Cortex of kidney (tissue), 1 donor: Measurements from ENCODE around the gene POMGNT2.

ENCODE experiments used
- DNase-seq: peaks from one replicate; lab custom pipeline; 2025; lab: John Stamatoyannopoulos, UW

The POMGNT2 gene

DNA sequence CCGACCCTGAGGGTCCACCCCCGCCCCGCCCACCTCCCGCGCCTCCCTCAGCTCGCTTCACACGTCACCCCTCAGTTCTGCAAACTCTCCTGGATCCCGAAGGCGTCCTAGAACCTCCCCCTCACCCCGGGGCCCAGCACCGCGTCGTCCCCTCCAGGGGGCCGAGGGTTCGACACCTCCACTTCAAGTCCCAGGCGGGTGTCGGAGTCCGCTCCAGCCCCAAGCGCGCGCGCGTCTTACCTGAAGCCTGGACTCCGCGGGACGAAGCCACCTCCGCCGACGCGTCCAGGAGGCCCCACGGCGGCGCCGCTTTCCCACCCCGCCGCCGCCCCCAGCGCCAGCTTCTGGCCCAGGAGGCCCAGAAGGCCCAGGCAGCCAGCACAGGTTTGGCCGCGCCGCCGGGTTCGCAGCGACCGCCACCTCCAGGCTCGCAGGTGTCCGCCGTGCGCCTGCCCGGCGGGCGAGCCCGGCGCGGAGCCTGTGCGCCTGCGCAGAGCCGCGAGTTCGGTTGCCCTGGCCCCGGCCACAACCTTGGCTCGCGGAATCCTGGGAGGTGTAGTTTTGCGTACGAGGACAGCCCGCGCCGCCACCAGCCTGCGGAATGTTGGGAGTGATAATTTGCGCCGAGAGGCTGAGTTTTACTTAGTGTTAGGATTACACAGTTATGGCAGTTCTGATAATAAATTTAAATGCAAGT lies at the start of gene POMGNT2:
Gene POMGNT2, minus strand, starts transcription at position 484 of the 697 bp plus-strand sequence. CDS start 24,648 bp downstream, outside the sequence.
- DNase-seq, result peak; percentile 29

DNA sequence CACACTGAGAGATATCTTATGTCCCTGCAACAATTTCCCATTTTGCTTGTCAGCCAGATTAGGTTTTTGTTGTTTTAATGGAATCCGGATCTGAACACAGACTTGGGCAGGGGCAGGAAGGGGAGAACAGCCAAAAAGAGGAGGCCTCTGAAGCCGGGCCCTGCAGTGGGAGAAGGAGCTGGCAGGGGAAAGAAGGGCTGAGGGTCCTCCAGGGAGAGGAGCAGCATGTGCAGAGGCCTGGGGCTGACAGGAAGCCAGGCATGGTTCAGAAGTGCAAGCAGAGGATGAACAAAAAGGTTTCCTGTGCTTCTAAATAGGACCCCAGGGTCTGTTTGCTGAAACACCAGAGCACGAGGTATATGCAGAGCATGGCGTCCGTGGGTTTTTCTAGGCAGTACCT lies 49.1 kb upstream of the POMGNT2 start:
- DNase-seq, result no peak

DNA sequence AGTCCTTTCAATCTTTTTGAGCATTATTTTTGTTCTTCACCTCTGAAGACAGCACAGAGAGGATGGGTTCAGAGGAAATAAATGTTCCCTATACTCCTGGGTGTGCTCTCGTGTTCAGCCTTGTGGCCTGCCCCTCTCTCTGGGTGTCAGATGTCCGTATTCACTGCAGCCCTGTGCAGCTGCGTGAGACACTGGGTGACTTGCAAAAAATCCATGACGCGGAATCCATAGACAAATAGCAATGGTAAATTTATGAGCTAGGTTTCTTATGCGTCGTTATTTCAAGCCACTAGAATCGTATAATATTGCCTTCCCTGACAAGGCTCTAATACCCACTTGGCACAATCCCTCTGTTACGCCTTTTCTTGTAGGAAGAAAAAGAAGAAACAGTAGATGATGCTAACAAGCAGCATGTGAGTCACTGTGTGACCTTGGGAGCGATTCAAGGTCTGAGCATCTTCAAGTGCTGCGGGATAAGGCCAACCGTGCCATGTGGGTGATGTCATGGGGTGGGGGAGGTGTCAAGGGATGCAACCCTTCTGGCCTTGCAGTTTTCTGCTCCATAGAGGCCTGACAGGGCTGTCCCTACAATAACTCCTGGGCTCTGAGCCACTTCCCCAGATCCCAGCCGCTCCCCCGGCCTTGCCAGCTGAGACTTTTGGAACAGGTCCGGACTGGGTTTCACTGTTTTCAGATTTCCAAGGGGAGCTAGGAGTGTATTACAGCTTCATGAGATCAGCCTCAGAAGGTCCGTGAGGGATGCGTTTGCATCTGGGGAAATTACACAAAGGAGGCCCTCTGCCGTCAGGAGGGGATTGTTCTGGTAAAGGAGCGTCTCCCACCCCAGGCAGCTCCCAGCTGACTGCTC lies 47.6 kb upstream of the POMGNT2 start:
- no peak for DNase-seq

DNA sequence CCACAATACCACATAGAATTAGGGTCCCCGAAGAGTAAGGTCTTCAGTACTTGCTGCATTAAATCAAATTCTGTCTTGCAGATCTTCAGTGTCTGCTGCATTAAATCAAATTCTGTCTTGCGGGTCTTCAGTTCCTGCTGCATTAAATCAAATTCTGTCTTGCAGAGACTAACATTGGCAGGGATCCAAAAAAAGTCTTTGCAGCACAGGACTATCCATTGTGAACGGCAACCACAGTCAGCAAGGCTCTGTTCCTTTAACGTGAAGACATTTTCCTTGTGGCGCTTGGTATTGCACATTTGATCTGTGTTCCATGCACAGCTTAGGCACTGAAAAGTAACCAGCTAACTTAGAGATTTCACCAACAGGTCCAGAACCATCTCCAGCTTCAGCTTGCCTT lies 46.8 kb upstream of the POMGNT2 start:
- DNase-seq, result no peak

DNA sequence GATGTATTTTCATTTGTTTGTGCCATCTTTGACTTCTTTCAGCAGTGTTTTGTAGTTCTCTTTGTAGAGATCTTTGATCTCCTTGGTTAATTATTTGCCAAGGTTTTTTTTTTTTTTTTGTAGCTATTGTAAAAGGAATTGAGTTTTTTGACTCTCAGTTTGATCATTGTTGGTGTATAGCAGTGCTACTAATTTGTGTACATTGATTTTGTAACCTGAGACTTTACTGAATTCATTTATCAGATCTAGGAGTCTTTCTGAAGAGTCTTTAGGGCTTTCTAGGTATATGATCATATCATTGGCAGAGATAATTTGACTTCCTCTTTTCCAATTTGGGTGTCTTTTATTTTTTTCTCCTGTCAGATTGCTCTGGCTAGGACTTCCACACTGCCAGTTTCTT lies 42.2 kb upstream of the POMGNT2 start:
- DNase-seq, result no peak

DNA sequence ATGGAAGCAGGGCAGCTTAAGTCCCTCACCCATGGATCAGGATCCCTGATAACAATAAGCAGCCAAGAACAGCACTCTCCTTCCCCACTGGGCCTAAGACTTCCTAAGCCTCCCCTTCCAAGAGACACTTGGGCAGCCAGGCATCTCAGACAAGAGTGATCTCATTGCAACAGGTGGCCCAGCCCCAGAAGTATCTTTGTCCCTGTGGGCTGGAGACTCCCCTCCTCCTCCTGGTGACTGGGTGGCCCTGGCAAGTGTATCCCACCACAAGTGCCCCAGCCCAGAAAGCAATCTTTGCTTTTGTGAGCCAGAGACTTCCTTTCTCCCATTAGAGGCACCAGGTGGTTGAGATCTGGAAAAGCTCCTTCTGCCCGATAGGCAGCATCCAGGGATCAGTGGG lies 40.7 kb upstream of the POMGNT2 start:
- no peak for DNase-seq

DNA sequence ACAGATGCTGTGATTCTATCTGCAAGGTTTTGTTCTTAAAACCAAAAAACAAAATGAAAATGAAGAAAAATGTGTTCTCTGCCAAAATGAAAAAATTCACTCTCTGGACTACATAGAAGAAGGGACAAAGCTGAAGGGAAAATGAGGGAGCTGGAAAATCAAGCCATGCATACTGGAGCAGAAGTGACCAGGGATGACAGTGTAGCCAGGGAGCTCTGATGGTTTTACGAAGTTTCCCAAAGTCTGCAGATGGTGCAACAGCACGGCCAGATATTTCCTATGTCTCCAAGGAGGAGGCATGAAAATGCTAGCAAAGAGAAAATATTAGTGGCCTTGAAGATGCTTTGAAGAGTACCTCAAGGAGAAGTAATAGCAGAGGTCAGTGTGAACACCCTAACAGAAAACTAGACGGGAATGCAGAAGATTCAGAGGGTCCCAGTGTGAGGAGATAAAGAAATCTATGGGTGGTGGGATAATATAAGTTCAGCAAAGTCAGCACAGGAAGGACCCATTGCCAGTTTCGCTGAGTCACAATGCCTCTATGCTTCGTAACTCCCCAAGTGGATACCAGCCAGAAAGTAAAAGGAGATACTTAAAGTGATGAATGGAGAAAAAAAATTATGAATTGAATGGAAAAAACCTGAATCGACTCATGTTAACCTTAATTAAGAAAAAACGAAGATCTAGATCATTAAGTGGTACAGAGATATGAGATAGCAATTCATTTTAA lies 39.0 kb upstream of the POMGNT2 start:
- DNase-seq, result no peak

DNA sequence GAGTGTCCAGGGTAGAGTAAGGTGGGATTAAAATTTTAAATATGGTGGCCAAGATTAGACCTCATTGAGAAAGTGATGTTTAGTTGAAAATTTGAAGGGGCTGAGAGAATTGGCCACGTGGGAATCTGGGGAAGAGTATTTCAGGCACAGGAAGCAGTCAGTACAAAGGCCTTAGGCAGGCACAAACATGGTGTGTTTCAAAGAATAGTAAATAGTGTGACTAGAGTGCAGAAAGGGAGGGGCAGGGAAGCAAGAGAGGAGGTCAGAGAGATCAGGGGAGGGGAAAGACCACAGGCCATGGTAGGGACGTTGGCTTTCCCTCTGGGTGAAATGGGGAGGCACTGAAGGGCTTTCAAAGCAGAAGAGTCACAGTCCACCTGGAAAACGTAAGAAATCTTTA lies 36.6 kb upstream of the POMGNT2 start:
- DNase-seq, result no peak

DNA sequence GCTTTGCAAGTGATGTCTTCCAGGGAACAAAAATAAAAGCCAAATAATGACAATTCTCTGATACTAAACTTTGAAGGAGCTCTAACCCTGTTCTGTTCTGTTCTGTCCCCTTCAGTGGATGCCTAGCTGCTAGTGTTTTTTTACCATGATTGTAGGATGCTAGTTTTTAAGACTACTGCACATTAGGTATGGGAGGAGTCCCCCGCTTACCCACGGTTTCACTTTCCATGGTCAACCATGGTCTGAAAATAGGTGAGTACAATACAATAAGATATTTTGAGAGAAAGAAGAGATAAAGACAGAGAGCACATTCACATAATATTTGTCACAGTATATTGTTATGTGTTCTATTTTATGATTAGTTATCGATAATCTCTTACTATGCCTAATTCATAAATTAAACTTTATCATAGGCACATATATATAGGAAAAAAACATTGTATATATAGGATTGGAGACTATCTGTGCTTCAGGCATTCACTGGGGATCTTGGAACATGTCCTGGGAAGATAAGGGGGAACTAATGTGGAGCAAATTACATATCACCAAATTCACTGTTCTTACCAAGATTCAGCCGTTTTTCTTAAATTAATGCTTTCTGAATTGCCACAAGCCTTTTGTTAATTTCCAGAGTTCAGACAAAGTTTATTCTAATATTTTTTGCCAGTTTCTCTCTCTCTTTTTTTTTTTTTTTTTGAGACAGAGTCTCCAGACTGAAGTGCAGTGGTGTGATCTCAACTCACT lies 32.8 kb upstream of the POMGNT2 start:
- DNase-seq, result no peak

DNA sequence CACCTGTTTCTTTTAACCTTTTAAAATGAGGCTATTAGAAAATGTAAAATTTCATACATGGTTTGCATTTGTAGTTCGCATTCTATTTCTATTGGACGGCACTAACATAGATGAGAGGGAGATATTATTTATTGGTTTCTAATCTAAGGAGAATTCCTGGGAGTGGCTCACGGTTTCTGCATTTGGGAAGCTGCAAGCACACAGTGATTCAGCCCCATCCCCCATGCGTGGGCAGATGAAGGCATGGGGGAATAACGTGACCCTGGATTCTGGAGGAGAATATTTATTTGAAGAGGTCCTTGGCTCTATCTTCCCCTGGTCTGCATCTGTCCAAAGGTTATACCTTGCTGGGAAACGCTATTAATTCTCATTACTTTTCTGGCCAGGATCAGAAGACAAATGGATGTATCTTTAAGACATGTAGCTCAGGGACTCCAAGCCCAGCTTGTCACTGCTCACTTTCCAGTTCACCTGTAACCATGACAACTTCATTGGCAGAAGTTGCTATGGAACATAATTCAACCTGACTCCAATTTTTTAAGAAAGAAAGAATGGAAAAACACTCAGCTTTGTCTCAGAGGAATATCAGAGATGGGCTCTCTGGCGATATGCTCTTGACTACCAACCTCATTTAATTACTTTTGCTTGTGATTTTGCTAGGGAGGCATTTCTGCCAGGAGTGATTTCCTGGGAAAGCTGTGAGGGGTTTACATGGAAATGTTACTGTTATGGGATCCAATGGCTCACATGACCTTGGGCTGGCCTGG lies 27.2 kb upstream of the POMGNT2 start:
- no peak for DNase-seq

DNA sequence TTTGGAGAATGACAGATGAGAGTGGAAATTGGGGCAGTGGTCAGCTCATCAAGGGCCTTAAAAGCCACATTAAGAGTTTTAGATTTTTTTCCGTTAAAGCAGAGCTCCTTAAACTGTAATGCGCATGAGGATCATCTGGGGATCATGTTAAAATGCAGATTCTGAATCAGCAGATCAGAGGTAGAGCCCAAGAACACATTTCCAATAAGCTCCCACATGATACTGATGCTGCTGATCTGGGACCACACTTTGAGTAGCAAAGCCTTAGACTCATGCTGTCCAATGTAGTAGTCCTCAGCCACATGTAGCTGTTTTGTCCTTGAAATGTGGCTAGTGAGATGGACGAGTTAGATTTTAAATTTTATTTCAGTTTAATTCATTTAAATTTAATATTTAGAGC lies 26.3 kb upstream of the POMGNT2 start:
- no peak for DNase-seq

DNA sequence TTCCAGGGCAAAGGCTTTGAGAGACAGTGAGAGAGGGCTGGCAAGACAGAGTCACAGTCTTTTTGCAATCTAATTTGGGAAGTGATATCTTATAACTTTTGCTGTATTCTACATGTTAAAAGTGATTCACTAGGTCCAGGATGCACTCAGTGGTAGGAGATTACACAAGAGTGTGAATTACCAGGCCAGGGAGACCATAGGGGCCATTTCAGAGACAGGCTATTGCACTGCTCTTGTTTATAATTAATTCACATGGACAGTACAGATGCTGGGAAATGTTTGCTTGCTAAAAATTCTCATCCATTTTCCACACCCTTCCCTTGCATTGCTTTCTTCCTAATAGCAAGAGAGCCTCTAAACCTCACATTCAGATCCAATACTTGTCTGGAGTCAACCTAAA lies 22.6 kb upstream of the POMGNT2 start:
- no peak for DNase-seq

DNA sequence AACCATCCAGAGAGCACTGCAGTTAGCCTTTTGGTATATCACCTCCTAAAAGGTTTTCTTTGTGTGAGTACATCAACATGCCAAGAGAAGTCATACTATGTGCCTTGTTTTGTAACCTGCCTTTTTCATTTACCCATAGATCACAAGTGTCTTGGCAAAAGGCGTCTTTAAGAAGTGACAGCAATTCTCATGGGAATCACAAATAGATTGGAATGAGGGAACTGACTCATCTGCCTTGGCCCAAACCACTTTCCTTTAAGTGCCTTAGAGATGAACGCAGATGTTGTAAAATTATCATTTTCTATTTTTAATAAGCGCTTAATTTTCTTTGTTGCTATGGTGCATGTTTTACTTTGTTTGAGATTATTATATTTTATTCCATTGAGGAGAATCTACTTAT lies 20.7 kb upstream of the POMGNT2 start:
- no peak for DNase-seq

DNA sequence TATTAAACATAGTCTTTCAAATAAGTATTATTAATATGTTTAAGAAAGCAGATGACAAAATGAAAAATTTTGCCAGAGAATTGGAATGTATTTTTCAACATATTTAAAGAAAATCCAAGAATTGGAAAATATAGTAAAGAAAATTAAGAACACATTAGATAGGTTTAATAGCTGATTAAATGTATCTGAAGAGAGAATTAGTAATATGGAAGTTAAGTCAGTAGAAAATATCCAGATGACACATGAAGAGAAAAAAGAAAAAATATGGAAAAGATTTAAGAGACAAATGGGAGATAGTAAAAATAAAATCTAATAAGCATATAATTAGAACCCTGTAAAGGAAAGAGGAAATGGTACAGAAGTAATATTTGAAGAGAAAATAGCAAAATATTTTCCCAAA lies 18.0 kb upstream of the POMGNT2 start:
- no peak for DNase-seq

DNA sequence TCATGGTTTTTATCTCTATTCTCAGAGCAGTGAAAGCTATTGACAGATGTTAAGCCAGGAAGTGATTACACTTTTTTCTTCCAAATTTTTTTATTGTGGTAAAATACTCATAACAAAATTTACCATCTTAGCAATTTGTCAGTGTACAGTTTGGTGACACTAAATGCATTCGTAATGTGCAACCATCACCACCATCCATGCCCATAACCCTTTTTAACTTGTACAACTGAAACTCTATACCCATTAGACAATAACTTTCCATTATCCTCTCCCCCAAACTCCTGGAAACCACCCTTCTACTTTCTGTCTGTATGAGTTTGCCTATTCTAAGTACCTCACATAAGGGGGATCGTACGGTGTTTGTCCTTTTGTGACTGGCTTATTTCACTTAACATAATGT lies 15.1 kb upstream of the POMGNT2 start:
- DNase-seq, result no peak

DNA sequence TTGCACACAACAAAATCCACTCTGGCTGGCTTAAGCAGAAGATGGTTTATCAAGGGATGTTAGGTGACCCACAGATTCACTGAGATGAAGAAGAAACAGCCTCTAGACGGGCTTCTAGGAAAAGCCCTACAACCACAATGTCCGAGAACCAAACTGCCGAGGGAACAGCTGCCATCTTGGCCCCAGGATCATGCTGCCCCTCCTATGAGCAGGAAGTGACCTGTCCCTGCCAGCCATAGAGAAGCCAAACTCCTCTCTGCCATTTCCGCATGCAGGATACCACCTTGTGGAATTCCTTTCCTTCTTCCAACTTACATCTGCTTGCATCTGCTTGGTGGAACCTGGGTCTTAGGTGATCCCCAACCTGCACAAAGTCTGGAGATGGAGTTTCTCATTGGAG lies 11.4 kb upstream of the POMGNT2 start:
- DNase-seq, result no peak

DNA sequence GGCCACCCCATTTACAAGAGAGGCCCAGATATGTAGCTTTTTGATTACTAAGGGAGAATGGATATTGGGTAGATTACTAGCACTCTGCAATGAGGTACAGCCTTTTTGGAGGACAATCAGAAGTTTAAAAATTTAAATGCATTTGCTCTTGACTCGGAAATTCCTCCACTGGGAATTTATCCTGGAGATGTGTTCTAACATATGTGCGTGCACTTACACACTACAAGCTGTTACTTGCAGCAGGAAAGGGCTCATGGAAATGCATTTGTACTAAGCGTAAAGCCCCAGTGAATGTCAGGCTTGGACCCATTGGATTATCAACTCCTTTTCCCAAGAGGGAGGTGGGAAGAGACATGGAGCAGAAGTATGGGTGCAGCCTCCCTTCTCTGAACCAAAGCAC lies 7.8 kb upstream of the POMGNT2 start:
- DNase-seq, result no peak

DNA sequence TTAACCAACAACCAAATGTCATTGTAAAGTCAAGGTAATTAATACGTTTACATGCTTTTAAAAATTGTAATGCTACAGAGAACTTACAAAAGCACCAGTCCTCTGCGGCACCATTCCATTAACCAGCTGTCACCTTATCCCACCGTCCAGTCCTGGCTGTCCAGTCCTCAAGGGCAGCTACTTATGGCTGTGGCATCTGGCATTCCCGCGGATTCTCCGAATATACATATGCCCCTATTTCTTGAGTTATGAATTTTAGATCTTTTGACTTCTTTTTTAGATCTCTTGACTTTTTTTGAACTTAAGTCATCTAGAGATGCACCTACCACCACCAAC lies 382 bp upstream of the POMGNT2 start:
- DNase-seq, result no peak

DNA sequence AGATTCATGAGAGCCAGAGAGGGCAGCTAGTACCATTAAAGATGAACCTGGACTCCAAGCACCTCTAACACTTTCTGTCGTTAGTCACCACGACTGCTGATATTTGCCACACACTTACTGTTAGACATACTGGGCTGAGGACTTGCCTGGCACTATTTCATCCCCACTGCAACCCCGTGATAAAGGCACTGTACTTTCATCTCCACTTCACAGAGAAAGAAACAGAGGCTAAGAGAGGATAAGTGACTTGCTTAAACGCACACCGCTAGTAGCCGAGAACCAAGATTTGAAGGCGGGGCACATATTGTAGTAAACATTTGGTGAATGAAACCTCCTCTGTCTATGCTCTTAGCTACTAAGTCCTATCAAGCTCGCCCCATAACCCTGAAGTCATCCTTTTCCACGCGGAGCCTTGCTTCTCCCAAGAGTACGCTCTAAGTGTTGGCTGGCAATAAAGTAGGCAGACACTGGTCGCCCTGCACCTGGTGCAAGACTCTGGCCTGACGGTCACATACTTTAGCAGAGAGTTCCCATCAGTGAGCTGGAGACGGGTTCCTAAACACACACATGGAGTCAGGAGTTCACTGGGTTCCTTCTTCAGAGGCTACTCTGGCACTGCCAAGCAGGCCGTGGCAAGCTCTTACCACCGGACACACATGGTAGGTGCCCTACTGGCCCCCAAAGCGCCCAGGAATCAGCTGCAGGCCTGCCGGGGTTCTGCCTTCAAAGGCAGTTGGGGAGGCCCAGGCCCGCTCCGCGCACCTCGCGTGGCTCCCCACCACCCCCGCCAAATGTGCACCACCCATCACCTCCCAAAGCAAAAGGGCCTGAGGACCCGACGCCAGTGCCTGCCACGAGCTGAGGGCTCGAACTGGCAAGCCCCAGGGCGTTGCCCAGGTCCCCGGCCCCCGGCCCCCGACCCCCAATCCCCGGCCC lies 951 bp downstream of the POMGNT2 start:
- DNase-seq, result no peak

DNA sequence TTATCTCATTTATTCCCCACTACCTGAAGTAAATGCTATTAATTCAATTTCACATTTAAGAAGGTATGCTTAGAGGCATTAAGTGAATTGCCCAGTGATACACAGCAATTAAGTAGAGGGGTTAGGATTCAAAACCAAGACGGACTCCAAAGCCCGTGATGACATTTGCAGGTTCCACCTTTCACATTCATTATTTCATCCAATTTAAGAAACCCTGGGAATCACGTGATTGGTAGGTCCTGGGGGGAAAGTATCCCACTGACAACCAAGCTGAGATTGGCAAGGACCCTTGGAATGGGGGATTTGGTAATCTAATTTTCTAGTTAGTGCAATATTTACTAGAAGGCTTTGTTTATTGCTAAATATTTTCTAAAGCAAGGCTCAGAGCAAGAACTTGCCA lies 1.8 kb downstream of the POMGNT2 start:
- no peak for DNase-seq
